NCI-H460 (cell line): ENCODE results near the gene ZNF701. TPM values are rescaled to one million over a fixed set of nuclear protein-coding genes. Genes with fewer than 3 reads are reported as not detected.

Experiments
- DNase-seq: peaks from one replicate; pipeline ENCODE4 v3.0.0-alpha.2; 2016; ENCODE audit warnings: low read depth; ENCODE audit errors: extremely low read depth
- small RNA-seq, 2 experiments: library from RNA; depleted of rRNA; stranded (forward); fragments of <200 nt; gene quantifications; one replicate each; pipeline ENCODE3, GENCODE V24; 2014
- total RNA-seq: library from RNA; depleted of rRNA; stranded (reverse); fragments of >200 nt; shearing (Covaris generic); gene quantifications from 2 replicates; pipeline ENCODE4 v1.2.3, GENCODE V29; 2014; rRNA removed

The ZNF701 gene
- total RNA-seq, 1 experiment from 2014 or later, result 10.5 TPM

DNA sequence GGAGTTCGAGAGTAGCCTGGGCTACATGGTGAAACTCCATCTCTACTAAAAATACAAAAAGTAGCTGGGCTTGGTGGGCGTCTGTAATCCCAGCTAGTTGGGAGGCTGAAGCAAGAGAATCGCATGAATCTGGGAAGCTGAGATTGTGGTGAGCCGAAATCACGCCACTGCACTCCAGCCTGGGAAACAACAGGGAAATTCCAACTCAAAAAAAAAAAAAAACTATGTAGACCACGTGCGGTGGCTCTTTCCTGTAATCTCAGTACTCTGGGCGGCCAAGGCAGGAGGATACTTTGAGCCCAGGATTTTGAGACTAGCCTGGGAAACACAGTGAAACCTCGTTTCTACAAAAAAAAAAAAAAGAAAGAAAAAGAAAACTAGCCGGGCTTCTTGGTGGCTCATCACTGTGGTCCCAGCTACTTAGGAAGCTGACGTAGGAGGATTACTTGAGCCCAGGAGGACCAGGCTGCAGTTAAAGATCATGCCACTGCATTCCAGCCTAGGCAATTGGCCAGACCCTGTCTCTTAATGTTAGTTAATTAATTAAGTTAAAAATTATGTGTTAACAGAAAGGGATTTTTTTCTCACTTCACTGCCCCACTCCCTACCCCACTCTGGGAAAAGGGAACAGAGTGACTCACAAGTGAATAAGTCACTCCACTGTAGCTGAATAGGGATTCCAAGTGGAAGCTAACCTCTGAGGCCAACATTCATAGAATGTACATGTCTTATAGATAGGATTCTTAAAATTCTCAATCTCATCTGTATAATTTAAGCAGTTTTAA is 65.9 kb downstream of the ZNF701 start:
- no peak for DNase-seq

Small RNA genes lying within 50 kb of the gene (small RNA-seq; reads per million reads assigned to genes)
- gene RPL39P34, result 0 reads per million in 2 experiments

Other genes with a start within 250 kb of the ZNF701 start
- 3.2 and 6.0 TPM in 2 replicates for gene ZNF610, start 234.0 kb upstream of the ZNF701 start, total RNA-seq
- 0.35 and 1.1 TPM in 2 replicates for gene ZNF880, start 200.4 kb upstream of the ZNF701 start, total RNA-seq
- 5.2 and 6.6 TPM in 2 replicates for gene ZNF528, start 172.4 kb upstream of the ZNF701 start, total RNA-seq
- not detected in 2 replicates for gene ZNF534, start 141.1 kb upstream of the ZNF701 start, total RNA-seq
- gene ZNF578, start 116.7 kb upstream of the ZNF701 start, total RNA-seq, result not detected in 2 replicates
- gene ZNF808, start 42.6 kb upstream of the ZNF701 start, total RNA-seq, result 11.6 and 11.7 TPM in 2 replicates
- 30.9 and 34.6 TPM in 2 replicates for gene ZNF83, start 68.1 kb downstream of the ZNF701 start, total RNA-seq
- 8.2 and 10.5 TPM in 2 replicates for gene ZNF611, start 164.8 kb downstream of the ZNF701 start, total RNA-seq
- gene ZNF600, start 216.5 kb downstream of the ZNF701 start, total RNA-seq, result 5.7 and 7.9 TPM in 2 replicates